Left ventricle myocardium inferior (tissue), 1 donor: ENCODE data around the gene VWF. TPM values are rescaled to one million over a fixed set of nuclear protein-coding genes. Genes with fewer than 3 reads are reported as not detected.

Source experiments
- DNase-seq: peaks from one replicate; pipeline ENCODE4 v3.0.0-alpha.2; 2020
- H3K27ac ChIP-seq: fragments of 200-600 bp; replicated peaks from 2 replicates; pipeline ENCODE4 v1.8.0; 2021
- H3K27me3 ChIP-seq: fragments of 200-600 bp; 2 replicates; pipeline ENCODE4 v1.8.0; 2021; ENCODE audit warnings: low read depth
- H3K36me3 ChIP-seq: fragments of 200-600 bp; 2 replicates; pipeline ENCODE4 v1.8.0; 2021
- H3K4me1 ChIP-seq: fragments of 200-600 bp; 2 replicates; pipeline ENCODE4 v1.8.0; 2021
- H3K4me3 ChIP-seq: fragments of 200-600 bp; 2 replicates; pipeline ENCODE4 v1.8.0; 2021; ENCODE audit warnings: mild to moderate bottlenecking, moderate library complexity
- H3K9me3 ChIP-seq: fragments of 200-600 bp; replicated peaks from 2 replicates; pipeline ENCODE4 v1.8.0; 2021
- CTCF ChIP-seq: fragments of 200-600 bp; IDR thresholded peaks from 2 replicates; pipeline ENCODE4 v1.8.0; 2021; ENCODE audit warnings: antibody characterized with exemption, mild to moderate bottlenecking, borderline replicate concordance
- intact Hi-C: fragments of 100-400 bp; cut with micrococcal nuclease; formaldehyde crosslinking; loops from one replicate; pipeline ENCODE4 v1.11.0; 2022
- total RNA-seq: library from RNA; stranded (reverse); fragmentation: NEBNext Ultra II Directional; extraction: Animal tissue kit (Norgen Biotek cat#: 25700); gene quantifications from one replicate; pipeline ENCODE4 v1.2.1, GENCODE V29; 2021
- donor health status: DM: no; HTN: yes; CAD: no; lungs with severe emphysema.

Gene VWF
- total RNA-seq, 1 donor from 2014 or later, result 250 TPM

- intact Hi-C loops, result no loop called here
- peak overlapping the region; percentile 25 for H3K27ac ChIP-seq
- no peak overlapping the region for H3K4me3 ChIP-seq
- H3K9me3 ChIP-seq, result no peaks in the 10 kb centered on the region
- peaks cover 43% of the 10 kb centered on the region for H3K4me1 ChIP-seq
- no peak for DNase-seq
- H3K27me3 ChIP-seq, result no peaks in the 10 kb centered on the region
- peaks cover 18% of the 10 kb centered on the region for H3K36me3 ChIP-seq
- peak; percentile 89 for TF ChIP-seq CTCF
These were observed 61.4 kb downstream of the VWF start for GRCh38 chr12:6062757-6063735.

GRCh38 chr12:6062395-6062756 is 62.1 kb downstream of the VWF start:
- Histone ChIP-seq H3K27me3 (no peaks in the 10 kb centered on the region), H3K9me3 (no peaks in the 10 kb centered on the region), H3K4me1 (peaks cover 40% of the 10 kb centered on the region), H3K27ac (no peak overlapping the region), H3K4me3 (no peak overlapping the region), H3K36me3 (peaks cover 18% of the 10 kb centered on the region)
- DNase-seq, result no peak
- intact Hi-C loops, result no loop called here
- TF ChIP-seq CTCF, result no peak

GRCh38 chr12:6061660-6062059 is 62.8 kb downstream of the VWF start:
- Histone ChIP-seq H3K4me3 (no peak overlapping the region), H3K9me3 (no peaks in the 10 kb centered on the region), H3K27ac (peak overlapping the region; percentile 12), H3K27me3 (peaks cover 4% of the 10 kb centered on the region), H3K36me3 (peaks cover 17% of the 10 kb centered on the region), H3K4me1 (peaks cover 38% of the 10 kb centered on the region)
- intact Hi-C loops, result no loop called here
- no peak for TF ChIP-seq CTCF
- DNase-seq, result no peak

GRCh38 chr12:6059860-6060565 is 64.5 kb downstream of the VWF start:
- intact Hi-C loops, result no loop called here
- H3K4me3 ChIP-seq, result no peak overlapping the region
- peaks cover 12% of the 10 kb centered on the region for H3K27me3 ChIP-seq
- DNase-seq, result no peak
- H3K27ac ChIP-seq, result peak overlapping the region; percentile 27
- no peak for TF ChIP-seq CTCF
- H3K36me3 ChIP-seq, result peaks cover 15% of the 10 kb centered on the region
- no peaks in the 10 kb centered on the region for H3K9me3 ChIP-seq
- peaks cover 31% of the 10 kb centered on the region for H3K4me1 ChIP-seq

DNA sequence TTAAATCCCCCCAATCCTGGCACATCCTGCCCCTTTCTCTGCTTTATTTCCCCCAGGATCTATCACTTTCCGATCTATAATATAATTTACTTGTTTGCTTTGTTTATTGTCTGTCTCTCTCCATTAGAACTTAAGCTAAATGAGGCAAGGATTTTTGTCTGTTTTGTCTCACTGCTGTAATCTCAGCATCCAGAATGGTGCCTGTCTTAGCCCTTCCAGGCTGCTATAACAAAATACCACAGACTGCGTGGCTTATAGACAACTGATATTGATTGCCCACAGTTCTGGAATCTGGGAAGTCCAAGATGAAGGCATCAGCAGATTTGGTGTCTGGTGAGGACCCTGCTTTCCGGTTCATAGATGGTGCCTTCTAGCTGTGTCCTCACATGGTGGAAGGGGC is 65.2 kb downstream of the VWF start:
- Histone ChIP-seq H3K36me3 (peaks cover 14% of the 10 kb centered on the region), H3K9me3 (no peaks in the 10 kb centered on the region), H3K27ac (peak overlapping the region; percentile 27), H3K4me1 (peaks cover 37% of the 10 kb centered on the region), H3K4me3 (no peak overlapping the region), H3K27me3 (peaks cover 12% of the 10 kb centered on the region)
- intact Hi-C loops, result no loop called here
- no peak for TF ChIP-seq CTCF
- no peak for DNase-seq
